ENCODE measurements around the gene LBR.

Gene LBR

GRCh38 chr1:225462714-225463574 is 35.1 kb upstream of the LBR start:
- DNase-seq: no peak

- no peak for DNase-seq
Measured at GRCh38 chr1:225462429-225462713, 34.5 kb upstream of the LBR start.

- no peak for DNase-seq
Measured at GRCh38 chr1:225461533-225462428, 33.9 kb upstream of the LBR start.

GRCh38 chr1:225460737-225461532 is 33.1 kb upstream of the LBR start:
- no peak for DNase-seq

DNA sequence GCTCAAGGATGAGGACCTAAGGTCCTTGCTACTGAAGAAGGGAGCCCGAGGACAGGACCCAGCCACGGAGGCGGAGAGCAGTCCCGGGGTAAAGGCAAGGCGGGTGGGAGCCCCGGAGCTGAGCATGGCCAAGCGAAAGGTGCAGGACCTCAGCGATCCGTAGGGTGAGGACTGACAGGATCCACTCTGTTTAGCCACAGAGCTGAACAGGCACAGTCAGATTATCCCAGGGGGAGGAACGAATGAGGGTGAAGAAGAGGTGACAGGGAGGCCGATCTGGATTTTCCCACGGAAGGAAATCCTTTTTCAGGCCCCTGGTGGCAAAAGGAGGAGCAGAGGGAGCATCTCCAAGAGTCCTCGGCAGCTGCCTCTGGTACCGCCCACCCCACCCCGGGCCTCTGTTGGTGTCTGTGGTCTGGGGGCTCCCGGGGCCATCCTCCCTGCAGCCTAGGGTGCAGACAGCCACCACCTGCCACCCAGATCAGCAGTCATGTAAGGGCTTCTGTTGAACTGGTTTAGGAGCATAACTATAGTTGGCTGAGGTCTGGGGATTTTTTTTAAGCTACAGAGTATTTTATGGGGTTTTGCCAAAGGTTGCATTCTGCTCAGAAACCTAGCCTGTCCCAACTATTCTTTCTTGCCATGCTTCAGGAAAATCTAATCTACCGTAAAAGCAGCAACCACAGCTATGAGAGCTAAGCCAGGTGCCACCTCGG is 32.3 kb upstream of the LBR start:
- DNase-seq: no peak

GRCh38 chr1:225458222-225458631 is 30.4 kb upstream of the LBR start:
- DNase-seq: no peak

DNA sequence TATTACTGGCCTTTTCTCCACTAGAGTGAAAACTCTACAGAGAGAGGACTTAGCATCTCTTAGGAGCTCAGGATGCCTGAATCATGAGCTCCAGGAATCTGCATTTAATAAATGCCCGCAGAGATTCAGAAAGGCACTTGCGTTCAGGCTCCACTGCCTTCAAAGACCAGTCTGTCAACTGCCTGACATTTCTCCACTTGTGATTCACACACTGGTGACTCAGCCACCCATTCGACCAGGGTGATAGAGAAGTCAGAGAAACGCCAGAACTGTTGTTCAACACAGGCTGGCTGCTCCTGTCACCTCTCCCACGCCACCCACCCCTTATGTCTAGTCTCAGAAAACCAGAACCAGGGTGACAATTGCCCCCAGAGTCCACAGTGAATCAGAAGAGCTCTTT is 26.9 kb upstream of the LBR start:
- DNase-seq: peak; percentile 69 to 71

GRCh38 chr1:225453797-225454648 is 26.2 kb upstream of the LBR start:
- no peak for DNase-seq

DNA sequence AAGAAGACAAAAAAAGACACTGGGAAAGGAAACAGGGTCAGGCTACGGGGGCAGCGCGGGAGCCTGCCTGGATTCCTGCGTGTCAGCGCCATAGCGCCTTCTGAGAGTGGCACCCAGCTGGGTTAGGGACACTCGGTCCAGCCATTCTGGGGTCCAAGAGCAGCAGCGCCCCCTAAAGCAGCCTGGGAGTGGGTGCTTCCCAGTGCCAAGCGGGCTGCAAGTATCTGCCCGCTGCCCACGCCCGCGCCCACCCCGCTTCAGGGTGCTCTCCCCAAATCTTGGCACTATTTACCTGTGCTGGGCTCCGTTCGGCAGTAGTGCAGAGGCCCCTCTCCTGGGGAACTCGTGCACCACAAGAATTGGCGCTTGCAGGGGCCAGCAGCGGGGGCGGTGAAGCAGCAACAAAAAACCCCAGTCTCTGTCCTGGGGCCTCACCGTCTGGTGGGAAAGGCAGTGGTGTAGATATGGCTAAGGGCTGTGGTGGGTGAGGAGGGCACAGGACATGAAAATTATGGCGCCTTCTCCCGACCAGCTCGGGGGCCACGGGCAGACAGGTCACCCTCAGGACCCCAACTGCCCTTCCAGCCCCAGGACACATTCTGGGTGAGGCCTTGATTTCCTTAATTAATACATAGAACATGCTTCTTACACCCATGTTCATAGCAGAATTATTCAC is 24.1 kb upstream of the LBR start:
- no peak for DNase-seq

DNA sequence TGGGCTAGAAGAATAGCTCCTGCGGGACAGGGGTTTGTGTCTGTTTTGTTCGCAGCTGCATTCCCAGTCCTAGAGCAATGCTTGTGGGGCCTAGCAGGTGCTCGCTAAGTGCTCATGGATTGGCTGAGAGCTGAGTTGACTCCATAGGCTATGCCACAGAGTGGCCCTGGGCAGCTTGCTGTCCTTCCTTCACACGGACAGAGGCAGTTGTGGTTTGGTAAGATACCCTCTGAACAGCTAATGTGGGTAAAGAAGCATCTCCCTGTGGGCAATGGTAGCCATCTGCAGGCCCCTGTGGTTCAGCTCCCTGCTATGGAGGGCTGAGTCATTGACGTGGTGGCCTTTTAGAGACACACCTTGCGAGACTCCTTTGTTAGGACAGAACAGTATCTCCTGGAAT is 23.5 kb upstream of the LBR start:
- DNase-seq: no peak

- DNase-seq: no peak
Measured at GRCh38 chr1:225450491-225451191, 22.8 kb upstream of the LBR start.

DNA sequence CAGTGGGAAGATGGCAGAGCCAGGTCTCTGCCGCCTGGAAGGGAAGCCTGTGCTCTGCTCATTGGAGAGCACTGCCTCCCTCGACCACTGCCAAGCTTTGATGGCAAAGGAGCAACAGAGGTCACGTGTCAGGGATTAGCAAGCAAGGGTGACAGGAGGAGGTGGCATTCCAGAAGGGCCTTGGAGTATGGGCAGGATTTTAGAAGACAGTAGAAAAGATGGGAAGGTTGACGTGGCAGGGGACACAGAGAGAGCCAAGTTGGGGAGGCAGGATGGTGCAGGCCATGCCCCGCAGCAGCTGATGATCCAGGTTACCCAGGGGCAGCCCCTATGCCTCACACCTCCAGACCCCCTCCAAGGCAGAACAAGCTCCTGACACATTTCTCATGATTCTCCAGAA is 21.9 kb upstream of the LBR start:
- no peak for DNase-seq

DNA sequence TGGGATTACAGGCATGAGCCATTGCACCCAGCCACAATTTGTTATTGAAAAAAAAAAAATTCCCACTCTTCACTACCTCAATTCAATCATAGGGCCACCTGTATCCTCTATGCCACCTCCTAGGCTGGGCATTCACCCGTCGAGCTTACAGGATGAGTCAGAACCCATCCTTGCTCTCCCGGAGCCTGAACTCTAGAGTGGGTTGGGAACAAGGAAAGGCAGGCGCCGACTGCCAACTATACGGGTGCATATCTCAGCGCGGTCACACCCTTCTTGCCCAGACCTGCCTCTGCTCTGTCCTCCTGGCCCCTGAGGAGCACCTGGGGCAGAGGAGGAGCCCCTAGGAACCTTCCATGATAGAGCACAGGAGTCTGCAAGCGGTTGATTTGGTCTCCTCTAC is 21.4 kb upstream of the LBR start:
- no peak for DNase-seq

DNA sequence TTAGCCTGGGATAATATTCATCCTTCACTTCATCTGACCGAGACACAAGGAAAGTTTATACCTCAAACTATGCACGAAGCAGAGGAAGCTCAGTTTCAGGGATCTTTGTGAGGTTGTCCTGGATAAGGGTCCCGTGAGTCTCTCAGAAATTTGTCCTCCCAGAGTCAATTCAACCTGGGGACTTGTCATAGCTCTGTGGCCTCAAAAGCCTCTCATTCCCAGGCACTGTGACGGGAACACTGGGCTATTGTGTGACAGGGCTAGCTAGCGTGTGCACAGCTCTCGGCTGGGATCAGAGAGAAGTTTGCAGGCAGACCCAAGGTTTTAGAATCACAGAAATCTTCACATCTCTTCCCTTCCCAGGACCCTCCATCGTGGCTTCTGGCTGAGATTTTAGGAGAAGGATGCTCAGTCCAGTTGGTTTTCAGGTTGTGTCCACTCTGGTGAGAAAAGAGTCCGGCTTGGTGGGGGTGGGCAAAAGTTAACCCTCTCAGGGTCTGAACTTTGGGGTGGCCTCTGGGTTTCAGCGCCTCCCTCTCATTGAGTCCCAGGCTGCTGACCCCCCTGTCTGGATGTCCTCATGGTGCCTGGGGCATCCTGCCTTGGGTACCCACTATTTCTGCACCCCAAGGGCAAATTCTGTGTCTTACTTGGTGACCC is 20.4 kb upstream of the LBR start:
- no peak for DNase-seq

DNA sequence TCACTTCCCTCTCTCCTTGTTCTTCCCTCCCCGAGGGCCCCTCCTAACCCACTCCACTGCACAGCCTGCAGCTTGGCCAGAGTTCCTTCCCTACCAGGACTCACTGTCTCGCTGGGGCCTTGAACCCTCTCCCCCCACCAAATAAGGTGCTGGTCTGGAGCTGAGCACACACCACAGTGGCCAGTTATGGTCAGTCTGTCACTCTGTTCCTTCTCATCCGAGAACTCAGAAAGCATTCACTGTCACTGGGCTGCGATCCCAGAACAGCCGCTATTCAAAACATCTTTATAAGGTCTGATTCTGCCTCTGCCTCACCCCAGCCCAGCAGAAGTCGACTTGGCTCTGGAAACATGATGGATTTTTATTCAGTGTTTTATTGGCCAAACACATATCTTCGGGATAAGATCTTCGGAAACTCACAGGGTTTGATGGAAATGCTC is 19.8 kb upstream of the LBR start:
- DNase-seq: no peak

GRCh38 chr1:225446981-225447615 is 19.3 kb upstream of the LBR start:
- no peak for DNase-seq

DNA sequence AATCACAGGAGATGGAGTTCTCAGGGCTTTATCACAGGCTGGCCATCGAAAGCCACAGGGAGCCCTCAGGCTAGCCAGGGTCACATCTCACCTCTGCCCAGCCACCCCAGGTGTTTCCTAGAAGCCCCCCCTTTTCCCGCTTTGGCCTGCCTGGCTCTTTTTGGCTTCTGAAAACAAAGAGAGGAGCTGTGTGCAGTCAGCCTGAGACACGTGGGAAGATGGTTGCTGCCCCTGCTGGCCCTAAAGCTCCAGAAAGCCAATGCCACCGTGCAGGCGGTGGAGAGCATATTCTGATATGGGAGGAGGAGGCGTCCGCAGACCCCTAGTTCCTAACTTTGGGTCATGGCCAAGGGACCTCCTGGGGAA is 18.7 kb upstream of the LBR start:
- no peak for DNase-seq

- no peak for DNase-seq
Measured at GRCh38 chr1:225445639-225446594, 18.1 kb upstream of the LBR start.
